ENCODE results near the gene SYT7. TPM values are rescaled to one million over a fixed set of nuclear protein-coding genes. Genes with fewer than 3 reads are reported as not detected.

Gene SYT7
- total RNA-seq, 1 experiment from 2014 or later: 2.5 TPM

GRCh38 chr11:61571337-61571736, 9.5 kb downstream of the SYT7 start:
- ATAC-seq (no peak), DNase-seq (ENCODE audit: low read depth, low spot score) (no peak)
- Histone ChIP-seq H3K27ac (ENCODE audit: low read length) (no peak overlapping the region), H3K9me3 (ENCODE audit: control insufficient read depth, insufficient read depth, low read depth, low read length) (no peaks in the 10 kb centered on the region), H3K4me1 (ENCODE audit: control insufficient read depth, insufficient read depth, low read length) (no peaks in the 10 kb centered on the region), H3K27me3 (ENCODE audit: control insufficient read depth, insufficient read depth, low read length) (peaks cover 6% of the 10 kb centered on the region), H3K36me3 (ENCODE audit: control insufficient read depth, insufficient read depth, low read length) (no peaks in the 10 kb centered on the region), H3K4me3 (ENCODE audit: low read depth in 2 of 2, low read length in 2 of 2) (no peak overlapping the region)
- intact Hi-C loops (cut with micrococcal nuclease; ENCODE audit: unreplicated experiment): no loop called here
- TF ChIP-seq POLR2AphosphoS5 (IDR thresholded peaks at IDR 0.05; ENCODE audit: low read depth, low read length) (no peak), TCF7L2 (IDR thresholded peaks at IDR 0.05; ENCODE audit: low read depth, low read length) (no peak), CTCF (IDR thresholded peaks at IDR 0.05) (no peak), SIN3A (IDR thresholded peaks at IDR 0.05; ENCODE audit: borderline replicate concordance, insufficient read depth, low read depth, low read length) (no peak), REST (IDR thresholded peaks at IDR 0.05; ENCODE audit: insufficient read depth in 1 of 2, low read depth in 2 of 2, low read length in 1 of 2) (no peak)
- in situ Hi-C loops (cut with HindIII; ENCODE audit: low pct_unique_long_range_greater_than_20kb, low sequenced_read_pairs): no loop called here
- POLR2A ChIA-PET: no interaction called here
- CTCF ChIA-PET: interaction anchor here (0.6 kb wide), 1 partner anchor 9 kb away, joined by 4 read pairs; no protein-coding TSS in a partner anchor
- BruUV-seq (replicated peaks): no TSS peak

- no peak for TF ChIP-seq REST (IDR thresholded peaks at IDR 0.05; ENCODE audit: insufficient read depth in 1 of 2, low read depth in 2 of 2, low read length in 1 of 2)
- TF ChIP-seq SIN3A (IDR thresholded peaks at IDR 0.05; ENCODE audit: borderline replicate concordance, insufficient read depth, low read depth, low read length): no peak
- TF ChIP-seq POLR2AphosphoS5 (IDR thresholded peaks at IDR 0.05; ENCODE audit: low read depth, low read length): no peak
- no peak for TF ChIP-seq CTCF (IDR thresholded peaks at IDR 0.05)
- no peak for TF ChIP-seq TCF7L2 (IDR thresholded peaks at IDR 0.05; ENCODE audit: low read depth, low read length)
- ATAC-seq (no peak), DNase-seq (ENCODE audit: low read depth, low spot score) (no peak)
- ChIA-PET POLR2A (no interaction called here), CTCF (no interaction called here)
- Histone ChIP-seq H3K27ac (ENCODE audit: low read length) (no peak overlapping the region), H3K36me3 (ENCODE audit: control insufficient read depth, insufficient read depth, low read length) (no peaks in the 10 kb centered on the region), H3K9me3 (ENCODE audit: control insufficient read depth, insufficient read depth, low read depth, low read length) (no peaks in the 10 kb centered on the region), H3K4me1 (ENCODE audit: control insufficient read depth, insufficient read depth, low read length) (no peaks in the 10 kb centered on the region), H3K4me3 (ENCODE audit: low read depth in 2 of 2, low read length in 2 of 2) (no peak overlapping the region), H3K27me3 (ENCODE audit: control insufficient read depth, insufficient read depth, low read length) (peaks cover 7% of the 10 kb centered on the region)
- intact Hi-C loops (cut with micrococcal nuclease; ENCODE audit: unreplicated experiment) (no loop called here), in situ Hi-C loops (cut with HindIII; ENCODE audit: low pct_unique_long_range_greater_than_20kb, low sequenced_read_pairs) (no loop called here)
- BruUV-seq (replicated peaks): no TSS peak
Measured at GRCh38 chr11:61569701-61570100, 11.2 kb downstream of the SYT7 start.
